ENCODE data around the gene ZNF74.

Gene ZNF74

DNA sequence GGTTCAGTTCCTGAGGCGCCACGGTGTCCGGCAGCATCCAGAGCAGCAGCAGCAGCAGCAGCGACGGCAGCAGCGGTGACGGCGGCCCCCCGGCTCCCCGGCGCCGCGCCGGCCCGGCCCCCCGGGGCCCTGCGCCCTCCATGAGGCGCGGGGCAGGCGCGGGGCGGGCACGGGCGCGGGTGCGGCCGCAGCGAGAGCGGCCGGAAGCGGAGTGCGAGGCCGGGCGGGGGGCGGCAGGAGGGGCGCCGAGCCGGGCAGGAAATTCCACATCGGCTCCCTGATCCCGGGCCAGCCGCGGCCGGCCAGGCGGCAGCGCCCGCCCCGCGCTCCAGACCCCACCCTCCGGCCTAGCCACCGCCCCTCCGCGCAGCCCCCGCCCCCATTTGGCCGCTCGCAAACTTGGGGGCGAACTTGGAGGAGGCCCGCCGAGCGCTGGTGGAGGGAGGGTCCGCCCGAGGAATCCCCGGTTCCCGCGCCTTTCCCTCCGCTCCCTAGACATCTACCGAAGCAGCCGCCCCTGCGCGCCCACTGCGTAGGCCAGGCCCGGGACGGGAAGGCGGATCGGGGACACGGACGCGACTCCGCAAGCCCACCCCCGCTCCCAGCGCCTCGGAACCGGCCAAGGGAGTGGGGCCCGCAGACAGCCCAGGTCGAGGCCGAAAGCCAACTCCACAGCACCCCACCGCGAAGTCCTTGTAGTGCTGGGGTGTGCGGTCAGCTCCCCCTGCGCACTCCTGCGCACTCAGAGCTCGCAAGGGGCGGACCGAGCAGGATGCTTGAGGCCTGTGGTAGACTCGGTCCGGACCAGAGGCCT, 43.9 kb downstream of the ZNF74 start, which contains the start of gene SCARF2:
SCARF2 (minus strand) TSS at position 213 of the 814 bp plus-strand sequence; CDS start at position 142, 71 bp downstream.
- Histone ChIP-seq H2AFZ (ENCODE audit: low read depth, low read length) (peak within 1 kb of the TSS; percentile 93), H3K4me1 (ENCODE audit: insufficient read depth, low read length) (peaks cover 19% of the 10 kb centered on the region), H3K4me3 (ENCODE audit: low read length) (peak within 1 kb of the TSS; percentile 97), H3K36me3 (ENCODE audit: insufficient read depth, low read length) (peaks cover 14% of the 10 kb centered on the region), H3K27me3 (ENCODE audit: insufficient read depth, low read length) (no peaks in the 10 kb centered on the region), H3K9me3 (ENCODE audit: low read length) (no peaks in the 10 kb centered on the region)

DNA sequence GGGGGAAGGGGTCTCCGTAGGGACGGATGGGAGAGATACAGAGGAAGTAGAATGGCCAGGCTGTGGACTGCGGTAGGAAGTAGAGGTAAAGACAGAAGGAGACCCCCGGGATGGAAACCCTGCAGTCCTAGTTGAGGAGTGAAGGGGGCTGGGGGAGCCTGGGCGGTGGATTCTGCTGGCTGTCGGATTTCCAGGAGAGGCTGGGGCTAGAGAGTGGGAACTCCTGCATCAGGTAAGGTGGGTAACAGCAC, 44.4 kb downstream of the ZNF74 start:
- Histone ChIP-seq H3K36me3 (ENCODE audit: insufficient read depth, low read length) (peaks cover 16% of the 10 kb centered on the region), H2AFZ (ENCODE audit: low read depth, low read length) (peak overlapping the region; percentile 93), H3K4me1 (ENCODE audit: insufficient read depth, low read length) (peaks cover 19% of the 10 kb centered on the region), H3K27me3 (ENCODE audit: insufficient read depth, low read length) (no peaks in the 10 kb centered on the region), H3K9me3 (ENCODE audit: low read length) (no peaks in the 10 kb centered on the region), H3K4me3 (ENCODE audit: low read length) (peak overlapping the region; percentile 97)

DNA sequence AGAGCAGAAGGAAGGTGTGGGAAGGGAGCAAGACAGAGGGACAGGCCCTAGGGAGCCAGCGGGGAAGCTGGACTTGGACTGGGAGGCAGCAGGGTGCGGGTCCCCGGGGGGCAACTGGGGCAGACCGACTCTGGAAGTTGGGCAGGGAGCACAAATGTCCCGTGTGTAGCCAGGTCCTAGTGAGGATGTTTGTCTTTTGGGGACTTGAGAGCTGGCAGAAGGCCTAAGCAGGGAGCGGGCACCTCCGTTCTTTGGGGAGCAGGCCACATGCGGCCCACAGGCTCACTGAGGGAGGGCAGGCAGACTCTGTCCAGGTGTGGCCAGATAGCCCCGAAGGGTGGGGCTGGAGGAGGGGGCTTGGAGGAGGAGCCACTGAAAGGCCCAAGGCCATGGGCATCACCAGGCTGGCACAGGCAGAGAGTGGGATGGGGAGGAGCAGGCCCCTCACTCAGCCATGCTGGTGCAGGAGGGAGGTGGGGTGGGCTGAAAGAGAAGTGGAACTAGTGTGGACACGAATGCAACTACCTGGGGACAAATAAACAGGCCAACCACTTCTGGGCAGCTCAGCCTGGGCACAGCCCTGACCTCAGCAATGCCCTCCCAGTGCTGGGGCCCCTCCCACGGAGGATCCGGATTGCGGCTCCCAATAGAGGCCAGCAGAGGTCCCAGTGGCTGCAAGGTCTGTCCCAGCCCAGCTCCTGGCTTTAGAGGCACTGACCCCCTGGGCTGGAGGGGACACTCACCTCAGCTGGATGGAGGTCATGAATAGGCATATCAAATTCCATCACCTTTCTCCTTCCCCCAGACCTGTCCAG, 44.9 kb downstream of the ZNF74 start:
- Histone ChIP-seq H3K9me3 (ENCODE audit: low read length) (no peaks in the 10 kb centered on the region), H2AFZ (ENCODE audit: low read depth, low read length) (peak overlapping the region; percentile 93), H3K36me3 (ENCODE audit: insufficient read depth, low read length) (peaks cover 16% of the 10 kb centered on the region), H3K4me1 (ENCODE audit: insufficient read depth, low read length) (peaks cover 19% of the 10 kb centered on the region), H3K4me3 (ENCODE audit: low read length) (peak overlapping the region; percentile 97), H3K27me3 (ENCODE audit: insufficient read depth, low read length) (no peaks in the 10 kb centered on the region)

DNA sequence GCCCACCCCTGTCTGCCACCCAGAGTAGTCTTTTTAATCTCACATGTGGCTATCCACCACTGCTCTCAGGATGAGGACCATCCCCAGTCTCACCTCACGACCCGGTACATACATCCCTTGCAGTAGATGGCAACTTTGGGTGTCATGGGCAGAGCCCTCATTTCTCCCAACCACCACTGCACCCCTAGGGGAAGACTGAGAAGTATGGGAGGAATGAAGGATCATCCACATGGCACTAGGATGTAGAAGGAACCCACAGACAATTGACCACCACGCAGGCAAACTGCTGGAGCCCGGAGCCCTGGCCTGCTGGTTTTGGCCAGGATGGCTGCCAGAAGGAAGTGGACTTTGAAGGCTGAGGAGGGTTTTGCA, 45.6 kb downstream of the ZNF74 start:
- no peaks in the 10 kb centered on the region for H3K27me3 ChIP-seq (ENCODE audit: insufficient read depth, low read length)
- H2AFZ ChIP-seq (ENCODE audit: low read depth, low read length): no peak overlapping the region
- peaks cover 19% of the 10 kb centered on the region for H3K4me1 ChIP-seq (ENCODE audit: insufficient read depth, low read length)
- H3K36me3 ChIP-seq (ENCODE audit: insufficient read depth, low read length): peaks cover 23% of the 10 kb centered on the region
- H3K4me3 ChIP-seq (ENCODE audit: low read length): no peak overlapping the region
- H3K9me3 ChIP-seq (ENCODE audit: low read length): no peaks in the 10 kb centered on the region

DNA sequence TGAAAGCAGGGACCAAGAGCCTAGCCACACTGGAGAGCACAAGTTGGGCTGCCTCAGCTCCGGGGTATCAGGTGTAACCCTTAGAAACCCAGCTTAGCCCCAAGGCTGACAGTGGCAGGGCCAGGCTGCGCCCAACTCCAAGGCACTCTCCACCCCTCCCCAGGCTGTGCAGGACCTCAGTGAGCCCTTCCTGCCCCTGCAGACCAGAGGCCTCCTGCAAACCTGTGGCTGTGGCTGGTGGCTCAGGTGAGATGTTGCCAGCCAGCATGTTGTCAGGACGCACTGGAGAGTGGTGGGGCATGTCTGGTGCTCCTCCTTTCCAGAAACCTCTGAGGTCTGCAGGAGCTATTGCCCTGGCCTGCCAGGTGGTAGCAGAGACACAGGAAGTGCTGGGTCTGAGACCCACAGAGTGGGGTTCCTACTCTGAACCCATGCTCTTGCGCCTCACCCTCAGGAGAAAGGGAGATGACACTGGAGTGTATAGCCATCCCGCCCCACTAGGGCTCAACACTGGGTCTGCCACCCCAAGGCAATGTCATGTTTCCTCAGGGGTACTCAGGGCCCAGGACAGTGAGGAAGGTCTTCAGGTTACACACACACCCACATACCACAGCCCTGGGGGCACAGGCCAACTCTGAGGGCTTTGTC, 46.1 kb downstream of the ZNF74 start:
- Histone ChIP-seq H2AFZ (ENCODE audit: low read depth, low read length) (no peak overlapping the region), H3K4me1 (ENCODE audit: insufficient read depth, low read length) (peaks cover 17% of the 10 kb centered on the region), H3K27me3 (ENCODE audit: insufficient read depth, low read length) (no peaks in the 10 kb centered on the region), H3K4me3 (ENCODE audit: low read length) (no peak overlapping the region), H3K9me3 (ENCODE audit: low read length) (no peaks in the 10 kb centered on the region), H3K36me3 (ENCODE audit: insufficient read depth, low read length) (peaks cover 27% of the 10 kb centered on the region)

DNA sequence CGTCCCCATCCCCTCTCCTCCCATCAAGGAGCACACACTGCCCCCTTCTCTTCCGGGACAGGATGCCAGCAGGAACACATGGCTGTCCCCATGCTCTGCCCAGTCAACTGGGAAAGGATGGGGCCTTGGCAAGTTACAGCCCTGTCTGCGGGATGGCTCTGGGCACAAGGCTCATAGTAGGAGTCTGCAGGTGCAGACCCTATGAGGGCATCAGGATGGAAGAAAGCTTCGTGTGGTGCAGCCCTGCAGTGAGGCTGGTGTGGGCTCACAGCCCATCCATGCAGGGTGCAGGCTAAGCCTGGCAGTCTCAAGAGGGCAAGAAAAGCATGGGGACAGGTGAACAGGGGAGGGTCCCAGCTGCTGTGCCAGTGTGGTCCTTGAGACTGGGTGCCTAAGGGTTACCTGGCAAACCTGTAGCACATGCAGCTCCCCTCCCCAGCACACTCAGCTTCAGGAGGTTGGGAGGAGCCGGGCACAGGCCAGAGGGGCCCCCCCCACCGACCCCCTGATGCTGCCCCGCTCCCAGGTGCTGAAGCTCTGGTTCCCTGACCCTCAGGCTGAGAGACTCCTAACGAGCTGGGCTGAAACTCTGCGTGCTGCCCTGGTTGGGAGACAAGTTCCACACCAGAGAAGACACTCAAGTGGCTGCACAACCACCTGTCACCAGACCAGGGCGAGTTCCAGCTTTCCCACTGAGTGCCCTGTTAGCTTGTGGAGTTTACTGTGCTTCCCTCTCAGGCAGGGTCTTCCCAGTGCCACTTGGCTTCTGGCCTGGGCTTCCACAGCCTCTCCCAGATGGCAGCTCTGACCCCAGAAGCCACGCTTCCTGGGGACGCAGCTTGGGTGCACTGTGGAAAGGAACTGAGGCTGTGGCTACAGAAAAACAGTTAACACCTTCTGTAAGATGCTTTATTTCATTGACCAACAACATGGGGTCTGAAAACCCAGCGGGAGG, 47.0 kb downstream of the ZNF74 start:
- no peaks in the 10 kb centered on the region for H3K27me3 ChIP-seq (ENCODE audit: insufficient read depth, low read length)
- H2AFZ ChIP-seq (ENCODE audit: low read depth, low read length): no peak overlapping the region
- peaks cover 28% of the 10 kb centered on the region for H3K36me3 ChIP-seq (ENCODE audit: insufficient read depth, low read length)
- no peak overlapping the region for H3K4me3 ChIP-seq (ENCODE audit: low read length)
- peaks cover 10% of the 10 kb centered on the region for H3K4me1 ChIP-seq (ENCODE audit: insufficient read depth, low read length)
- no peaks in the 10 kb centered on the region for H3K9me3 ChIP-seq (ENCODE audit: low read length)

DNA sequence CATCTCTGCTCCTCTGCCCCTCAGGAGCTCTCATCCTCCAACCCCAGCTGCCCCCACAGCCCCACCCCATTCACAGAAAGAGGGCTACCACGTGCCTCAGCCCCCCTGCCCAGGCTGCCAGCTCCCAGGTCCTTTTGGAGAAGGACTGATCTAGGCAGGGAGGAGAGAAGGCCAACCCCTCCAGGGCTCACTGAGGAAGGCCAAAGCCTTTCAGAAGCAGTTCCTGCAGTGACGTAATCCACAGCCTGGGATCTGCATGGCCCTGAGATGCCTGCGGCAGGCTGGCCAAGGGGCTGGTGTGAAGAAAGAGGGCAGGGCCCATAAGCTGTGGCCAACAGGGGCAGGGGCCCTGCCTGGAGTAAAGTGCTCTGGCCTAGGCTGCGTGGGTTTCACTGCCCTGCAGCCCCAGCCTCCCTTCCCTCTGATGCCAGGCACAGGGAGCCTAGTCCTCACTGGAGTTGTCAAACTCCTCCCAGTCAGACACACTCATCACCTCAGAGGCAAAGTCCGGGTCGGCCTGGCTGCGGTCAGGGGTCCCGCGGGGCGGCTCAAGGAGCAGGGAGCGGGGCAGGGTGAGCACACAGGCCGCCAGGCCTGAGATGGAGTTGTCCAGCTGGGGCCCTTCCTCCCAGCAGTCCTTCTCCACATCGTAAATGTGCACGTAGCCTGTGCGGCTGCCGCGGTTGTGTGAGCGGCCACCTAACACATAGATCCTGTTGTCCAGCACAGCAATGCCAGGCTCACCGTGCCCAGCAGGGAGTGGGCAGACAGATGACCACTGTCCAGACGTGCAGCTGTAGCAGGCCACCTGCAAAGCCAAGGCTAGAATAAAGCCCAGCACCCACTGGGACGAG, 47.9 kb downstream of the ZNF74 start:
- H3K27me3 ChIP-seq (ENCODE audit: insufficient read depth, low read length): no peaks in the 10 kb centered on the region
- no peaks in the 10 kb centered on the region for H3K9me3 ChIP-seq (ENCODE audit: low read length)
- H2AFZ ChIP-seq (ENCODE audit: low read depth, low read length): no peak overlapping the region
- H3K36me3 ChIP-seq (ENCODE audit: insufficient read depth, low read length): peaks cover 36% of the 10 kb centered on the region
- peaks cover 7% of the 10 kb centered on the region for H3K4me1 ChIP-seq (ENCODE audit: insufficient read depth, low read length)
- H3K4me3 ChIP-seq (ENCODE audit: low read length): no peak overlapping the region

DNA sequence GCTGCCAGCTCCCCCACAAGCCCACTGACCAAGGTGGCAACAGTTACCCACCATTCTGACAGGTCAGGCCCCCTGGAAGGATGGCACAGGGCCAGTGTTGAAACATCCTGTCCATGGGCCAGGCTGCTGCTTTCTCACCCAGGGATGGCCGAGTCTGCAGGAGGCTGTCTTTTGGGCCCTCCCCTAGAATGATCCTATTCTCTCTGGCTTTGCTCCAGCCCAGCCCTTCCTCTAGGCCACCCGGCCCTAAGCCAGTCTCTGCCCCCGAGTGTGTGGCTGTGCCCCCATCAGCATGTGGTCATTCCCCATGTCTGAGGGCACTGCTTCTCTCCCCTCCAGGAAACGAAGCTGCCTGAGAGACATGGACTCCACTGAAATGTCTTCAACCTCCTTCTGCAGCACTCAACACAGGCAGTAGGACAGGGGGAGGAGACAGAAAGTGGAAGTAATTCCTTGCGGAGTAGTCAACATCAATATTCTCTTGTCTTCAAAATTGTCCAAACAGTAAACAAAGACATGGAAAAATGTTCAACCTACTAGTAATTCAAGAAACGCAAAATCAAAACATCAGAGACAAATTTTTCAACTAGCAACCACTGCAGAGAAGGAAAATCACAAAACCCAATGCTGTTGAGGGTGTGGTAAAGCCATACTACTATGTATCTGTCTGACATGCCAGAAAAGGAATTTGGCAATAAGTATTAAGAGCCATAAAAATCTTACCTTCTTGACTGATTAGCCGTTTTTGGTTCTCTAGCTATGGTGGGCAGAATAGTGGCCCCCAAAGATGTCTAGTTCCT, 48.7 kb downstream of the ZNF74 start:
- H3K4me1 ChIP-seq (ENCODE audit: insufficient read depth, low read length): peaks cover 7% of the 10 kb centered on the region
- no peak overlapping the region for H2AFZ ChIP-seq (ENCODE audit: low read depth, low read length)
- H3K4me3 ChIP-seq (ENCODE audit: low read length): no peak overlapping the region
- no peaks in the 10 kb centered on the region for H3K9me3 ChIP-seq (ENCODE audit: low read length)
- peaks cover 36% of the 10 kb centered on the region for H3K36me3 ChIP-seq (ENCODE audit: insufficient read depth, low read length)
- no peaks in the 10 kb centered on the region for H3K27me3 ChIP-seq (ENCODE audit: insufficient read depth, low read length)

DNA sequence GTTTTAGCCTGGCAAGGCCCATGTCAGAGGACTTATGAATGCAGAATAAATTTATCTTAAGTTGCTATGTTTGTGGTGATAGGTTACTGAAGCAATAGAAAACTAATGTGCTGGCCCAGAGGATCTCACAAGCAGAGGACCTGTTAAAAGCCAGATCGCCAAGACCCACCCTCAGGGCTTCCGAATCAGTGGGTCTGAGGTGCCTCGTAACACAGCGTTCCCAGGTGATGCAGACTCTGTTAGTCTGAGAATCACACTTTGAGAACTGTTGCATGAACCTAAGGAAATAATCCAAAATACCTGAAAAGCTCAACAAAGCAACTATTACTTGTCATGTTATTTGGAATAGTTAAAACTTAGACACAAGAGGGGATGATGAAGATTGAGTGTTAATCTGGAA, 50.4 kb downstream of the ZNF74 start:
- Histone ChIP-seq H3K4me3 (ENCODE audit: low read length) (no peak overlapping the region), H3K27me3 (ENCODE audit: insufficient read depth, low read length) (no peaks in the 10 kb centered on the region), H3K9me3 (ENCODE audit: low read length) (no peaks in the 10 kb centered on the region), H2AFZ (ENCODE audit: low read depth, low read length) (no peak overlapping the region), H3K36me3 (ENCODE audit: insufficient read depth, low read length) (peaks cover 36% of the 10 kb centered on the region), H3K4me1 (ENCODE audit: insufficient read depth, low read length) (no peaks in the 10 kb centered on the region)

DNA sequence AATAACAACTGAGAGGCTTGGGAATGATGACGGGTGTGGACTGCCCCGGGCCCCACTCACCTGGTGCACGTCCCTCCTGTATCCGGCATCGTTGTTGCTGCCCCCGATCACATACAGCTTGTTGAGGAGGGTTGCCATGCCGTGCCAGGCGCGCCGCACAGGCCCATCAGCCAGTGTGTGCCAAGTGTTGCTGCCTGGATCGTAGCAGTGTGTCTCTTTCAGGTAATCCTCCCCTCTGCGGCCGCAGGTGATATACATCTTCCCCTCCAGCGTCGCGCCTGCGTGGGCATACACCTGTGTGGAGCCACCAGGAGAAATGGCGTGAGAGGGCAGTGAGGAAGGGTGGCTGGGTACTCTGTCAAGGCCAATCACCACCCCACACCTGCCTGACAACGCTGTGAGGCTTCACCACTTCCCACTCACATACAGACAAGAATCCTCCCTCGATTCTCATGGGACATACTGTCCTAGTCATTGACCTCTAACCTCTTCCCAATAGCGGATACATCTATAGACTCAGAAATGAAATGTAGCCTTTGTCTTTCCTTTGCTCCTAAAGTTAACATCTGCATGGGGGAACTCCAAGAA, 52.5 kb downstream of the ZNF74 start:
- H3K36me3 ChIP-seq (ENCODE audit: insufficient read depth, low read length): peaks cover 37% of the 10 kb centered on the region
- H3K4me3 ChIP-seq (ENCODE audit: low read length): no peak overlapping the region

DNA sequence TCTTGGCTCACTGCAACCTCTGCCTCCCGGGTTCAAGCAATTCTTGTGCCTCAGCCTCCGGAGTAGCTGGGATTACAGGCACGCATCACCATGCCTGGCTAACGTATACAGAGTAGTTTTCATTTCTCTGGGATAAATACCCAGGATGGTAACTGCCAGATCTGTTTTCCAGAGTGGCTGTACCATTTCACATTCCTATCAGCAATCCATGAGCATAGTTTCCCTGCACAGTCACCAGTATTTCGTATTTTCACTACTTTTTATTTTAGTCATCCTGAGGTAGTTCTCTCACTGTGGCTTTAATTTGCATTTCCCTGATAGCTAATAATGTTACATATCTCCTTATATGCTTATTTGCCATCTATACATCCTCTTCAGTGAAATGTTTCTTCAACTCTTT, 54.7 kb downstream of the ZNF74 start:
- no peaks in the 10 kb centered on the region for H3K9me3 ChIP-seq (ENCODE audit: low read length)
- H2AFZ ChIP-seq (ENCODE audit: low read depth, low read length): no peak overlapping the region
- no peak overlapping the region for H3K4me3 ChIP-seq (ENCODE audit: low read length)
- no peaks in the 10 kb centered on the region for H3K27me3 ChIP-seq (ENCODE audit: insufficient read depth, low read length)
- H3K4me1 ChIP-seq (ENCODE audit: insufficient read depth, low read length): no peaks in the 10 kb centered on the region
- peaks cover 36% of the 10 kb centered on the region for H3K36me3 ChIP-seq (ENCODE audit: insufficient read depth, low read length)

More for the DNA sequence above, 52.5 kb downstream of the ZNF74 start:
- Histone ChIP-seq H3K27me3 (ENCODE audit: insufficient read depth, low read length) (no peaks in the 10 kb centered on the region), H2AFZ (ENCODE audit: low read depth, low read length) (no peak overlapping the region), H3K4me1 (ENCODE audit: insufficient read depth, low read length) (no peaks in the 10 kb centered on the region), H3K9me3 (ENCODE audit: low read length) (no peaks in the 10 kb centered on the region)
